ENCODE measurements around the gene CLCA4.

CLCA4 gene
- 0 to 0.18 (median 0) reads per million in 4 experiments for total RNA-seq

- DNase-seq = no peak
Measured at GRCh38 chr1:86546787-86547221, at the start of gene CLCA4. CLCA4 (plus strand) TSS chr1:86547078; CDS start chr1:86547120, 42 bp downstream.

GRCh38 chr1:86498281-86498680 lies 48.6 kb upstream of the CLCA4 start:
- no peak for DNase-seq

GRCh38 chr1:86499987-86500593 lies 46.8 kb upstream of the CLCA4 start:
- no peak for DNase-seq

- no peak for DNase-seq
Measured at GRCh38 chr1:86500714-86501113, 46.2 kb upstream of the CLCA4 start.

GRCh38 chr1:86502125-86502646 lies 44.7 kb upstream of the CLCA4 start:
- peak; percentile 9 for DNase-seq

- no peak for DNase-seq
Measured at GRCh38 chr1:86502721-86503405, 44.0 kb upstream of the CLCA4 start.

GRCh38 chr1:86503406-86504136 lies 43.3 kb upstream of the CLCA4 start:
- DNase-seq = no peak

GRCh38 chr1:86504137-86504479 lies 42.8 kb upstream of the CLCA4 start:
- DNase-seq = no peak

- DNase-seq = no peak
Measured at GRCh38 chr1:86504895-86505563, 41.8 kb upstream of the CLCA4 start.

GRCh38 chr1:86505564-86505902 lies 41.3 kb upstream of the CLCA4 start:
- DNase-seq = no peak

- no peak for DNase-seq
Measured at GRCh38 chr1:86507935-86508582, 38.8 kb upstream of the CLCA4 start.

- no peak for DNase-seq
Measured at GRCh38 chr1:86508583-86508969, 38.3 kb upstream of the CLCA4 start.

GRCh38 chr1:86515597-86515996 lies 31.3 kb upstream of the CLCA4 start:
- no peak for DNase-seq

- no peak for DNase-seq
Measured at GRCh38 chr1:86516335-86516734, 30.5 kb upstream of the CLCA4 start.

- no peak for DNase-seq
Measured at GRCh38 chr1:86517336-86517735, 29.5 kb upstream of the CLCA4 start.

GRCh38 chr1:86520789-86521521 lies 25.9 kb upstream of the CLCA4 start:
- DNase-seq = no peak

- no peak for DNase-seq
Measured at GRCh38 chr1:86521522-86521891, 25.4 kb upstream of the CLCA4 start.

GRCh38 chr1:86522240-86522639 lies 24.6 kb upstream of the CLCA4 start:
- no peak for DNase-seq

- no peak for DNase-seq
Measured at GRCh38 chr1:86523670-86524354, 23.1 kb upstream of the CLCA4 start.

GRCh38 chr1:86527306-86527705 lies 19.6 kb upstream of the CLCA4 start:
- no peak for DNase-seq

GRCh38 chr1:86530211-86530845 lies 16.6 kb upstream of the CLCA4 start:
- no peak for DNase-seq
